ENCODE data around the gene NCAPD2. TPM values are rescaled to one million over a fixed set of nuclear protein-coding genes. Genes with fewer than 3 reads are reported as not detected.
"Not testable (repeated sequence)": the region's sequence is repeated elsewhere in the genome, so short reads cannot be mapped to it uniquely, and the experiment has no call there.

NCAPD2 gene
- total RNA-seq, 2 experiments from 2014 or later, result 252 to 261 TPM

DNA sequence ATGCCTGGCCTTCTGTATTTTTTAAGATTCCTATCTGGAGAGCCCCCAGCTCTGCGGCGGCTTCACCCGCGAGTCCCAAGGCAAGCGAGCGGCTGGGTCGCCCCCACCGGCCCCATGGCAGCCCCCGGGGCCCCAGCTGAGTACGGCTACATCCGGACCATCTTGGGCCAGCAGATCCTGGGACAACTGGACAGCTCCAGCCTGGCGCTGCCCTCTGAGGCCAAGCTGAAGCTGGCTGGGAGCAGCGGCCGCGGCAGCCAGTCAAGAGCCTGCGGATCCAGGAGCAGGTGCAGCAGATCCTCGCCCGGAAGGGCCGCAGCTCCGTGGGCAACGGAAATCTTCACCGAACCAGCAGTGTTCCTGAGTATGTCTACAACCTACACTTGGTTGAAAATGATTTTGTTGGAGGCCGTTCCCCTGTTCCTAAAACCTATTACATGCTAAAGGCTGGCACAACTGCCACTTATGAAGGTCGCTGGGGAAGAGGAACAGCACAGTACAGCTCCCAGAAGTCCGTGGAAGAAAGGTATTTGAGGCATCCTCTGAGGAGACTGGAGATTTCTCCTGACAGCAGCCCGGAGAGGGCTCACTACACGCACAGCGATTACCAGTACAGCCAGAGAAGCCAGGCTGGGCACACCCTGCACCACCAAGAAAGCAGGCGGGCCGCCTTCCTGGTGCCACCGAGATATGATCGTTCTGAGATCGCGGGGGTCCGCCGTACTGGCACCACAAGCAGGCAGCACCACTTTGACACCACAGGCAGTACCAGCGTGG is 16.1 kb upstream of the NCAPD2 start:
- H3K36me3 Mint-ChIP-seq (ENCODE audit: low read depth); CTCF ChIA-PET; H3K27ac Mint-ChIP-seq; intact Hi-C loops (cut with micrococcal nuclease); H3K4me3 Mint-ChIP-seq; DNase-seq; H3K9me3 Mint-ChIP-seq; H3K27me3 Mint-ChIP-seq (ENCODE audit: low read depth); H3K4me1 Mint-ChIP-seq (ENCODE audit: low read depth): not testable (repeated sequence)

DNA sequence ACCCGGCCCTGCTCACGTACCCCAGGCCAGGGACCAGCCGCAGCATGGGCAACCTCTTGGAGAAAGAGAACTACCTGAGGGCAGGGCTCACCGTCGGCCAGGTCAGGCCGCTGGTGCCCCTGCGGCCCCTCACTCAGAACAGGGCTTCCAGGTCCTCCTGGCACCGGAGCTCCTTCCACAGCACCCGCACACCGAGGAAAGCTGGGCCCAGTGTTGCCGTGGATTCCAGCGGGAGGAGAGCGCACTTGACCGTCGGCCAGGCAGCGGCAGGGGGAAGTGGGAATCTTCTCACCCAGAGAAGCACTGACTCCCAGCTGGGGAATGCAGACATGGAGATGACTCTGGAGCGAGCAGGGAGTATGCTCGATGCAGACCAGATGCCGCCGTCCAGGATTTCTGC is 15.5 kb upstream of the NCAPD2 start:
- H3K9me3 Mint-ChIP-seq, result no peaks in the 10 kb centered on the region
- no peaks in the 10 kb centered on the region for H3K36me3 Mint-ChIP-seq (ENCODE audit: low read depth)
- no peaks in the 10 kb centered on the region for H3K4me1 Mint-ChIP-seq (ENCODE audit: low read depth)
- no peak overlapping the region for H3K4me3 Mint-ChIP-seq
- CTCF ChIA-PET, result no interaction called here
- no peak overlapping the region for H3K27ac Mint-ChIP-seq
- H3K27me3 Mint-ChIP-seq (ENCODE audit: low read depth), result no peaks in the 10 kb centered on the region
- DNase-seq, result no peak
- intact Hi-C loops (cut with micrococcal nuclease), result no loop called here

DNA sequence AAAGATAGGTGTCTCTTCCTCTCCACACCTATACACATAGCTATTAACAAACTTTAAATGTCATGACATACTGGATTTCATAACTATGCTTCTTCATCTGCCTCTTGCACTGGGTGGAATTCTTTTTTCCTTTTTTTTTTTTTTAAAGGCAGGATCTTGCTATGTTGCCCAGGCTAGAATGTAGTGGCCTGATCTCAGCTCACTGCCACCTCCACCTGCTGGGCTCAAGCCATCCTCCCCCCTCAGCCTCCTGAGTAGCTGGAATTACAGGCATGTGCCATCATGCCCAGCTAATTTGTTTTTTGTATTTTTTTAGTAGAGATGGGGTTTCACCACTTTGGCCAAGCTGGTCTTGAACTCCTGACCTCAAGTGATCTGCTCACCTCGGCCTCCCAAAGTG is 5.7 kb upstream of the NCAPD2 start:
- Mint-ChIP-seq H3K27me3 (ENCODE audit: low read depth) (no peaks in the 10 kb centered on the region), H3K4me3 (no peak overlapping the region), H3K27ac (no peak overlapping the region), H3K4me1 (ENCODE audit: low read depth) (peaks cover 7% of the 10 kb centered on the region), H3K9me3 (no peaks in the 10 kb centered on the region), H3K36me3 (ENCODE audit: low read depth) (peaks cover 14% of the 10 kb centered on the region)
- DNase-seq, result no peak
- intact Hi-C loops (cut with micrococcal nuclease), result no loop called here
- CTCF ChIA-PET, result interaction anchor here (0.7 to 1.4 kb wide), 3 partner anchors 23 to 358 kb away, joined by 3 to 7 read pairs (median 3); no protein-coding TSS in a partner anchor

DNA sequence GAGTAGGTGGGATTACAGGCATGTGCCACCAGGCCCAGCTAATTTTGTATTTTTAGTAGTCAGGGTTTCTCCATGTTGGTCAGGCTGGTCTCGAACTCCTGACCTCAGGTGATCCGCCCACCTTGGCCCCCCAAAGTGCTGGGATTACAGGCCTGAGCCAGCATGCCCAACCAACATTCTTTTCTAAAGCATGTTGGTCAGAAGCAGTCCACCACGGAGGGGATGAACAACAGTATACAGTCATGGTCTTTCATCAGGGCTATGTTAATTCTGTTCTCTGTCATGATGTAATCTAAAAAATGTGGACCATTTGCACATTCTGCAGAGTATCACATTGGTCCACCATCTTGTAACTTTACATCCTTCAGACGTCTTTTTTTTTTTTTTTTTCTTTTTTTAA is 4.5 kb upstream of the NCAPD2 start:
- Mint-ChIP-seq H3K4me3 (no peak overlapping the region), H3K27me3 (ENCODE audit: low read depth) (no peaks in the 10 kb centered on the region), H3K27ac (no peak overlapping the region), H3K9me3 (no peaks in the 10 kb centered on the region), H3K4me1 (ENCODE audit: low read depth) (peaks cover 7% of the 10 kb centered on the region), H3K36me3 (ENCODE audit: low read depth) (peaks cover 17% of the 10 kb centered on the region)
- CTCF ChIA-PET, result no interaction called here
- DNase-seq, result no peak
- intact Hi-C loops (cut with micrococcal nuclease), result no loop called here

DNA sequence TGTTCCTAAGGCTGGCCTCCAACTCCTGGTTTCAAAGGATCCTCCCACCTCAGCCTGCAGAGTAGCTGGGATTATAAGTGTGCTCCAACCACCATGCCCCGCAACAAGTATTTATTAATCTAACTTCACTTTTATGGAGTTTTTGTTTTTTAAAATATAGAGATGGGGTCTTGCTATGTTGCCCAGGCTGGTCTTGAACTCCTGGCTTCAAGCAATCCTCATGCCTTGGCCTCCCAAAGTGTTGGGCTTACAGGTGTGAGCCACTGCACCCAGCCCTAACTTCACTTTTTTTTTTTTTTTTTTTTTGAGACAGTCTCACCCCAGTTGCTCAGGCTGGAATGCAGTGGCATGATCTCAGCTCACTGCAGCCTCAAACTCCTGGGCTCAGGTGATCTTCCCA is 3.2 kb upstream of the NCAPD2 start:
- CTCF ChIA-PET, result interaction anchor here (0.6 to 1.0 kb wide), 2 partner anchors 68 to 113 kb away, joined by 3 read pairs; no protein-coding TSS in a partner anchor
- not testable (repeated sequence) for H3K27me3 Mint-ChIP-seq (ENCODE audit: low read depth); DNase-seq; H3K4me3 Mint-ChIP-seq; H3K27ac Mint-ChIP-seq; H3K9me3 Mint-ChIP-seq
- H3K36me3 Mint-ChIP-seq (ENCODE audit: low read depth), result peaks cover 29% of the 10 kb centered on the region
- intact Hi-C loops (cut with micrococcal nuclease), result loop anchor here (5.0 kb wide), 1 partner anchor 302 kb away; no protein-coding TSS in a partner anchor
- peaks cover 19% of the 10 kb centered on the region for H3K4me1 Mint-ChIP-seq (ENCODE audit: low read depth)

DNA sequence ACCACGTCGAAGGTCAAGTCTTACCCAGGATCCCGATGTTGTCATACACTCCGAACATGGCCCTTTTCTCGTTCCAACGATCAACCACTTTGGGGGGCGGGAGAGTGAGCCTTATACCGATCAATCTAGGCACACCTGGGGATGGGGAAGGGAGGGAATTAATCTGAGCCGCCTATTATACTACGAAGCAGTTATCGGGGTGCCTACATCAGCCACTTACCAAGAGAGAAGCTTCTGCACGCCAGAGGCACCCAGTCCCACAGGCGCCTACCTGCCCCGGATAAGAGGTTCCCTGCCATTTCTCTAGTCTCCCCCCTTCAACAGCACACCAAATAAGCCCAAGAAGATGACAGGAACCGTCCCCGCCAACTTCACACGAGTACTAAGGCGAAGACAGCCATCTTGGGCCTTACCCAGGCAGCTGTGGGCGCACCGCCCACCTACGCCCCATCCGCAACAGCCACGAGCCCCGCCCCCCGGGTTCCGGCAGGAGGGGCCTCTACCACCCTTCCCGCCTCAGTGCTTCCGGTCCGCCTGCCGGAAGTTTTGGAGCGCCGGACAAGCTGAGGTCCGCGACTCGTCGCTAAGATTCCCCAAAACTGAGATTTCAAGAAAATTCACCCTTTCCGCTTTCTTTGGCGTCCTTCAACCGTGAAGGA is 935 bp upstream of the NCAPD2 start, which contains the start of gene MRPL51:
Gene MRPL51, minus strand, starts transcription at position 425 of the 659 bp plus-strand sequence. Its CDS starts 126 bp downstream, at position 299.
- peaks cover 33% of the 10 kb centered on the region for H3K4me1 Mint-ChIP-seq (ENCODE audit: low read depth)
- peak within 1 kb of the TSS; percentile 98 for H3K4me3 Mint-ChIP-seq
- intact Hi-C loops (cut with micrococcal nuclease), result loop anchor here (1.0 to 5.0 kb wide), 9 partner anchors 23 to 359 kb away; partner anchors contain the start of genes GAPDH, IFFO1, ING4 and USP5
- H3K27ac Mint-ChIP-seq, result peak within 1 kb of the TSS; percentile 99
- no peaks in the 10 kb centered on the region for H3K27me3 Mint-ChIP-seq (ENCODE audit: low read depth)
- no peaks in the 10 kb centered on the region for H3K9me3 Mint-ChIP-seq
- CTCF ChIA-PET, result interaction anchor here (0.5 to 1.9 kb wide), 5 partner anchors 18 to 1535 kb away, joined by 3 to 8 read pairs (median 4); partner anchors contain the start of gene VAMP1
- peak; percentile 98 for DNase-seq
- peaks cover 43% of the 10 kb centered on the region for H3K36me3 Mint-ChIP-seq (ENCODE audit: low read depth)

DNA sequence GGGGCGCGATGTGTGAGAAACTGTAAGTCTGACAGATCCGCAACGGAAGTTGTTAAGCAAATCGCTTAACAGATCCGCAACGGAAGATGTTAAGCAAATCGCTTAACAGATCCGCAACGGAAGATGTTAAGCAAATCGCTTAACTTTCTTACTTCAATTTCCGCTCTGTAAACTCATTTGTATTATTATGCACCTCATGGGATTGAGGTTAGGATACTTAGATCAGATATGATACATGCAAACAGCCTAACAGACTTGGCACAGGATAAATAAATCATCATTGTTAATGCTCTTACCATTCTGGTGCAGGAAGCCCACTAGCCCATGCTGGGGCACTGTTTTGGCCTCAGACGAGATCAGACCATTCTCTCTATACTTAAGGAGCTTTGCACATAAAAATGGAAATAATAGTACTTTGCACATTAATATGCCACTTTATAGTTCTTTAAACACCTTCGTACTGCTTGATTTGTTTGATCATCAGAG is 399 bp downstream of the NCAPD2 start:
- intact Hi-C loops (cut with micrococcal nuclease), result loop anchor here (1.0 to 5.0 kb wide), 4 partner anchors 74 to 298 kb away; partner anchors contain the start of genes CHD4, NOP2 and ZNF384

DNA sequence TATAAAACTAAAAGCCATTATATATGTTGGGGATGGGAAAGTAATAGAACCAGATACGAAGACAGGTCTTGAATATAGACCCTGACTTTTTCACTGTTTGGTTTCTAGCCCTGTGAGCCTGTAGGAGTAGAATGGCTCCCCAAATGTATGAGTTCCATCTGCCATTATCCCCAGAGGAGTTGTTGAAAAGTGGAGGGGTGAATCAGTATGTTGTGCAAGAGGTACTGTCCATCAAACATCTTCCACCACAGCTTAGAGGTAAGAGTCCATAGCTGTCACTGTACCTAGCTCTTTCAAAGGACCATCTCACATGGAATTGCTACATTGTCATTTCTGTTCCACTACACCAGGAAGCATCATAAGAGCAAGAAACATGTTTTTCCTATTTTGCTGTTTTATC is 1.1 kb downstream of the NCAPD2 start:
- intact Hi-C loops (cut with micrococcal nuclease), result loop anchor here (1.0 to 5.0 kb wide), 4 partner anchors 74 to 297 kb away; partner anchors contain the start of genes CHD4, NOP2 and ZNF384
- no peaks in the 10 kb centered on the region for H3K27me3 Mint-ChIP-seq (ENCODE audit: low read depth)
- no peaks in the 10 kb centered on the region for H3K9me3 Mint-ChIP-seq
- no peak for DNase-seq
- H3K4me3 Mint-ChIP-seq, result peak overlapping the region; percentile 98
- H3K36me3 Mint-ChIP-seq (ENCODE audit: low read depth), result peaks cover 49% of the 10 kb centered on the region
- H3K4me1 Mint-ChIP-seq (ENCODE audit: low read depth), result peaks cover 33% of the 10 kb centered on the region
- H3K27ac Mint-ChIP-seq, result peak overlapping the region; percentile 99
- CTCF ChIA-PET, result interaction anchor here (0.7 to 1.9 kb wide), 8 partner anchors 30 to 172 kb away, joined by 3 to 7 read pairs (median 4); no protein-coding TSS in a partner anchor

More for the DNA sequence above, 399 bp downstream of the NCAPD2 start:
- Mint-ChIP-seq H3K4me3 (peak overlapping the region; percentile 98), H3K27me3 (ENCODE audit: low read depth) (no peaks in the 10 kb centered on the region), H3K36me3 (ENCODE audit: low read depth) (peaks cover 49% of the 10 kb centered on the region), H3K4me1 (ENCODE audit: low read depth) (peaks cover 33% of the 10 kb centered on the region), H3K9me3 (no peaks in the 10 kb centered on the region), H3K27ac (peak overlapping the region; percentile 99)
- DNase-seq, result no peak
- CTCF ChIA-PET, result interaction anchor here (0.7 to 1.6 kb wide), 7 partner anchors 29 to 171 kb away, joined by 3 to 7 read pairs (median 3); no protein-coding TSS in a partner anchor

DNA sequence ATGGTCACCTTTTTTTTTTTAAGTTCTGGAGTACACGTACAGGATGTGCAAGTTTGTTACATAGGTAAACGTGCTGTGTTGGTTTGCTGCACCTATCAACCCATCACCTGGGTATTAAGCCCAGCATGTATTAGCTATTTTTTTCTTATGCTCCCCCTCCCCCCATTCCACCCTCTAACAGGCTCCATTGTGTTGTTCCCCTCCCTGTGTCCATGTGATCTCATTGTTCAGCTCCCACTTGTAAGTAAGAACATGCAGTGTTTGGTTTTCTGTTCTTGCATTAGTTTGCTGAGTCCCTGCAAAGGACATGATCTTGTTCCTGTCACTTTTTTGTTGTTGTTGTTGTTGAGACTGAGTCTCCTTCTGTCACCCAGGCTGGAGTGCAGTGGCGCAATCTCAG is 3.4 kb downstream of the NCAPD2 start:
- H3K9me3 Mint-ChIP-seq; DNase-seq; intact Hi-C loops (cut with micrococcal nuclease); H3K27me3 Mint-ChIP-seq (ENCODE audit: low read depth); H3K4me3 Mint-ChIP-seq: not testable (repeated sequence)
- CTCF ChIA-PET, result interaction anchor here (1.7 kb wide), 1 partner anchor 40 kb away, joined by 5 read pairs; no protein-coding TSS in a partner anchor
- Mint-ChIP-seq H3K36me3 (ENCODE audit: low read depth) (peaks cover 36% of the 10 kb centered on the region), H3K27ac (peak overlapping the region; percentile 42), H3K4me1 (ENCODE audit: low read depth) (peaks cover 26% of the 10 kb centered on the region)

DNA sequence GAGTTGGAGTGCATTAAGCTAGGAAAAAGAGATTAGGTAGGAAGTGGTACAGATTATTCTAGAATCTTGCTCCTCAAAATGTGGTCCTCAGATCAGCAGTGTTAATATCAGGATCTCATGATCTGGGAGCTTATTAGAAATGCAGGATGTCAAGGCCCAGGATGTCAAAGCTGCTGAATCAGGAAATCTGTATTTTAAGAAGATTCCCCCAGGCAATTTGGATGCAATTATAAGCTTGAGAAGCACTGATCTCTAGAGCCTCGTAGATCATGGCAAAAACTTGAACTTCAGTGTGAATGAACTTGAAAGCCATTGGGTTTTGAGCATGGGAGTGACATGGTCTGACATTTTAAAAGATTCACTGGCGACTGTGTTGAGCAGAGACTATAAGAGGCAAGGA is 6.6 kb downstream of the NCAPD2 start:
- no peak for DNase-seq
- peaks cover 17% of the 10 kb centered on the region for H3K4me1 Mint-ChIP-seq (ENCODE audit: low read depth)
- H3K27ac Mint-ChIP-seq, result no peak overlapping the region
- no peaks in the 10 kb centered on the region for H3K27me3 Mint-ChIP-seq (ENCODE audit: low read depth)
- peaks cover 28% of the 10 kb centered on the region for H3K36me3 Mint-ChIP-seq (ENCODE audit: low read depth)
- H3K4me3 Mint-ChIP-seq, result no peak overlapping the region
- intact Hi-C loops (cut with micrococcal nuclease), result no loop called here
- no peaks in the 10 kb centered on the region for H3K9me3 Mint-ChIP-seq
- CTCF ChIA-PET, result interaction anchor here (0.6 to 0.7 kb wide), 3 partner anchors 10 to 57 kb away, joined by 3 to 4 read pairs (median 3); no protein-coding TSS in a partner anchor

DNA sequence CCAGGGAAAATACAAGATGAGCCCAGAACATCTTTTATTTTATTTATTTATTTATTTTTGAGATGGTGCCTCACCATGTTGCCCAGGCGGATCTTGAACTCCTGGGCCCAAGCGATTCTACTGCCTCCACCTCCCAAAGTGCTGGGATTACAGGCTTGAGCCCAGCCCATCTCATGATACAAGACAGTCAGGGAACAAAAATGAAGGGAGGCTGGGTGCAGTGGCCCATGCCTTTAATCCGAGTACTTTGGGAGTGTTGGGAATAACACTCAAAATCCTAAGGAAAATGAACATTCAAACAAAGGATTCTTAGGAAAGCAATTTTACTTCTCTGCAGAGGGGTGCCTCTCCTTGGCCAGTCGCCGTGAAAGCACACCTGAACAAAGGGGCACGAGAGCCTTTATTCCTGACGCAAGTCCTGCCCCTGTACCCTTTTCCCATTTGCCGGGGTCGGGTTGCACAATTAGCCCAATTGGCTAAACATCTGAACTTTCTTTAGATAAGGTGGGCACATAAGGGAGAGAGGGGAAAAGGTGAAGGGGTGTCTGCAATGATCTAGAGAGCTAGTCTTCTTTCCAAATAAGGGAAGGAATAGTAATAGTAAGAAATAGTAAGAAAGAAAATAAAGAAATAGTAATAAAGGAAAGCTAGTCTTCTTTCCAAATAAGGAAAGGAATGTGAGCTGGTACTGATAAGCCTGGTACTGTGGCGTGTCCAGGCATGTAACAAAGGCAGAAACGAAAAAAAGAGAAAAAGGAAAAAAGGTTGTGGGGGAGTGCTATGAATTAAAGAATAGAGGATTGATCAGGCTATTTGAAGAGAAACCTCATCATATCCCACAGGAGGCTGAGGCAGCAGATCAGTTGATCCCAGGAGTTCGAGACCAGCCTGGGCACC is 13.4 kb downstream of the NCAPD2 start:
- H3K36me3 Mint-ChIP-seq (ENCODE audit: low read depth), result peaks cover 41% of the 10 kb centered on the region
- no peak overlapping the region for H3K4me3 Mint-ChIP-seq
- intact Hi-C loops (cut with micrococcal nuclease), result no loop called here
- H3K4me1 Mint-ChIP-seq (ENCODE audit: low read depth), result peaks cover 8% of the 10 kb centered on the region
- no peaks in the 10 kb centered on the region for H3K27me3 Mint-ChIP-seq (ENCODE audit: low read depth)
- CTCF ChIA-PET, result interaction anchor here (0.7 to 1.9 kb wide), 2 partner anchors 26 to 83 kb away, joined by 3 to 5 read pairs; no protein-coding TSS in a partner anchor
- DNase-seq, result no peak
- peak overlapping the region; percentile 67 for H3K27ac Mint-ChIP-seq
- H3K9me3 Mint-ChIP-seq, result no peaks in the 10 kb centered on the region
